ENCODE results near the gene BLOC1S4.

- TF ChIP-seq POLR2A (IDR thresholded peaks at IDR 0.05) (no peak), CTCF (IDR thresholded peaks at IDR 0.05) (no peak)
Measured at GRCh38 chr4:6731318-6731675, 15.3 kb downstream of the BLOC1S4 start.
